Ishikawa (cell line): ENCODE results near the gene HJURP.
A peak's percentile ranks its signal among the peaks of the same experiment; 100 is the strongest.

Source experiments
- CEBPB ChIP-seq: IDR thresholded peaks from 2 replicates; pipeline ENCODE4 v1.6.1; 2012
- CREB1 ChIP-seq: IDR thresholded peaks from 2 replicates; pipeline ENCODE4 v1.6.1; 2012; ENCODE audit warnings: low read depth
- EGR1 ChIP-seq: IDR thresholded peaks from 2 replicates; pipeline ENCODE4 v1.6.1; 2012
- EP300 ChIP-seq: IDR thresholded peaks from 2 replicates; pipeline ENCODE4 v1.6.1; 2012; ENCODE audit warnings: borderline replicate concordance
- FOXM1 ChIP-seq: IDR thresholded peaks from 2 replicates; pipeline ENCODE4 v1.6.1; 2012; ENCODE audit warnings: low read depth, borderline replicate concordance
- NFIC ChIP-seq: IDR thresholded peaks from 2 replicates; pipeline ENCODE4 v1.6.1; 2012
- RAD21 ChIP-seq: IDR thresholded peaks from 2 replicates; pipeline ENCODE4 v1.6.1; 2012; ENCODE audit warnings: low read depth
- TAF1 ChIP-seq: IDR thresholded peaks from 2 replicates; pipeline ENCODE4 v1.6.1; 2012; ENCODE audit warnings: low read depth, mild to moderate bottlenecking
- TCF12 ChIP-seq: IDR thresholded peaks from 2 replicates; pipeline ENCODE4 v1.6.1; 2012; ENCODE audit warnings: low read depth
- TEAD4 ChIP-seq: IDR thresholded peaks from 2 replicates; pipeline ENCODE4 v1.6.1; 2012
- YY1 ChIP-seq: IDR thresholded peaks from 2 replicates; pipeline ENCODE4 v1.6.1; 2012; ENCODE audit warnings: low read depth
- ZBTB7A ChIP-seq: IDR thresholded peaks from 2 replicates; pipeline ENCODE4 v1.6.1; 2012; ENCODE audit warnings: low read depth
- TF ChIP-seq, protein P1 (sequence below): IDR thresholded peaks from 2 replicates; pipeline ENCODE4 v1.6.1; 2012
- TF ChIP-seq, protein P2 (sequence below): IDR thresholded peaks from 2 replicates; pipeline ENCODE4 v1.6.1; 2012; ENCODE audit warnings: low read depth, mild to moderate bottlenecking
- TF ChIP-seq, protein P3 (sequence below): IDR thresholded peaks from 2 replicates; pipeline ENCODE4 v1.6.1; 2012

The HJURP gene, protein sequence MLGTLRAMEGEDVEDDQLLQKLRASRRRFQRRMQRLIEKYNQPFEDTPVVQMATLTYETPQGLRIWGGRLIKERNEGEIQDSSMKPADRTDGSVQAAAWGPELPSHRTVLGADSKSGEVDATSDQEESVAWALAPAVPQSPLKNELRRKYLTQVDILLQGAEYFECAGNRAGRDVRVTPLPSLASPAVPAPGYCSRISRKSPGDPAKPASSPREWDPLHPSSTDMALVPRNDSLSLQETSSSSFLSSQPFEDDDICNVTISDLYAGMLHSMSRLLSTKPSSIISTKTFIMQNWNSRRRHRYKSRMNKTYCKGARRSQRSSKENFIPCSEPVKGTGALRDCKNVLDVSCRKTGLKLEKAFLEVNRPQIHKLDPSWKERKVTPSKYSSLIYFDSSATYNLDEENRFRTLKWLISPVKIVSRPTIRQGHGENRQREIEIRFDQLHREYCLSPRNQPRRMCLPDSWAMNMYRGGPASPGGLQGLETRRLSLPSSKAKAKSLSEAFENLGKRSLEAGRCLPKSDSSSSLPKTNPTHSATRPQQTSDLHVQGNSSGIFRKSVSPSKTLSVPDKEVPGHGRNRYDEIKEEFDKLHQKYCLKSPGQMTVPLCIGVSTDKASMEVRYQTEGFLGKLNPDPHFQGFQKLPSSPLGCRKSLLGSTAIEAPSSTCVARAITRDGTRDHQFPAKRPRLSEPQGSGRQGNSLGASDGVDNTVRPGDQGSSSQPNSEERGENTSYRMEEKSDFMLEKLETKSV

DNA sequence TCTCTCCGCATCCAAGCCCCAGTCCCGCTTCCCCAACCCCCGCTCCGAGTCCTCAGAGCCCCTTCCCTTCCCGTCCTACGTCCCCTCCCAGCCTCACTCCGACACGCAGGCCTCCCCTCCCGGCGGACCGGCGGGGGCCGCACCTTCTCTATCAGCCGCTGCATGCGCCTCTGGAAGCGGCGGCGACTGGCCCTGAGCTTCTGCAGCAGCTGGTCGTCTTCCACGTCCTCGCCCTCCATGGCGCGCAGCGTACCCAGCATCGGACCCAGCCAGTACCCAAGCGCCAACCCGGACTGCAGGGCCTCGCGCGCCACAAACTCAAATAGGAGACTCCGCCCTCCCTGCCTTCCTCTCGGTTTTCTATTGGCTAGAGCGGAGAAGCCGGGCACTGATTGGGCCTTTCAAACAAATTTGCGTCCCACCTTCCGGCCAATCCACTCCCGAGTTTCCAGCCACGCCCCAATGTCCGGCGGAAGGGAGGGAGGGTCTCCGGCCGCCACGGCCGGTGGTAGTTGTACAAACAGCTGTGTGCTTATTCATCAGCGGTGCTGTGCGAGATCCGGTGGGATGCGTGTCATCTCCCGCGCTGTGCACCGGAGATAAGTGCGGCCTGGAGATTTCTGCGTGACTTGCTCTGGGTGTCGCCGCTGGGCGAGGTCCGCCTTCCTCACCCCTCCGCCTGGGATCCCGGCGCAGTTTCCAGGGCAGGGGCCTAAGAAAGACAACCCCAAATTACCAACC, at the start of gene HJURP:
Gene HJURP, minus strand, starts transcription at position 295 of the 741 bp plus-strand sequence. Its CDS starts 35 bp downstream, at position 260.
- TF ChIP-seq NFIC (no peak), YY1 (peak; percentile 31; the same call in 1 of the 2 replicates), CREB1 (no peak), TCF12 (peak; percentile 46; the same call in 1 of the 2 replicates), EP300 (no peak; the same call in 1 of the 2 replicates), FOXM1 (peak; percentile 99), CEBPB (no peak), TAF1 (peak; percentile 91), ZBTB7A (no peak), RAD21 (no peak), EGR1 (no peak), TEAD4 (no peak)
- TF ChIP-seq, protein P1, sequence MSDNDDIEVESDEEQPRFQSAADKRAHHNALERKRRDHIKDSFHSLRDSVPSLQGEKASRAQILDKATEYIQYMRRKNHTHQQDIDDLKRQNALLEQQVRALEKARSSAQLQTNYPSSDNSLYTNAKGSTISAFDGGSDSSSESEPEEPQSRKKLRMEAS: peak; percentile 63
- TF ChIP-seq, protein P2, sequence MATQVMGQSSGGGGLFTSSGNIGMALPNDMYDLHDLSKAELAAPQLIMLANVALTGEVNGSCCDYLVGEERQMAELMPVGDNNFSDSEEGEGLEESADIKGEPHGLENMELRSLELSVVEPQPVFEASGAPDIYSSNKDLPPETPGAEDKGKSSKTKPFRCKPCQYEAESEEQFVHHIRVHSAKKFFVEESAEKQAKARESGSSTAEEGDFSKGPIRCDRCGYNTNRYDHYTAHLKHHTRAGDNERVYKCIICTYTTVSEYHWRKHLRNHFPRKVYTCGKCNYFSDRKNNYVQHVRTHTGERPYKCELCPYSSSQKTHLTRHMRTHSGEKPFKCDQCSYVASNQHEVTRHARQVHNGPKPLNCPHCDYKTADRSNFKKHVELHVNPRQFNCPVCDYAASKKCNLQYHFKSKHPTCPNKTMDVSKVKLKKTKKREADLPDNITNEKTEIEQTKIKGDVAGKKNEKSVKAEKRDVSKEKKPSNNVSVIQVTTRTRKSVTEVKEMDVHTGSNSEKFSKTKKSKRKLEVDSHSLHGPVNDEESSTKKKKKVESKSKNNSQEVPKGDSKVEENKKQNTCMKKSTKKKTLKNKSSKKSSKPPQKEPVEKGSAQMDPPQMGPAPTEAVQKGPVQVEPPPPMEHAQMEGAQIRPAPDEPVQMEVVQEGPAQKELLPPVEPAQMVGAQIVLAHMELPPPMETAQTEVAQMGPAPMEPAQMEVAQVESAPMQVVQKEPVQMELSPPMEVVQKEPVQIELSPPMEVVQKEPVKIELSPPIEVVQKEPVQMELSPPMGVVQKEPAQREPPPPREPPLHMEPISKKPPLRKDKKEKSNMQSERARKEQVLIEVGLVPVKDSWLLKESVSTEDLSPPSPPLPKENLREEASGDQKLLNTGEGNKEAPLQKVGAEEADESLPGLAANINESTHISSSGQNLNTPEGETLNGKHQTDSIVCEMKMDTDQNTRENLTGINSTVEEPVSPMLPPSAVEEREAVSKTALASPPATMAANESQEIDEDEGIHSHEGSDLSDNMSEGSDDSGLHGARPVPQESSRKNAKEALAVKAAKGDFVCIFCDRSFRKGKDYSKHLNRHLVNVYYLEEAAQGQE: no peak
- TF ChIP-seq, protein P3, sequence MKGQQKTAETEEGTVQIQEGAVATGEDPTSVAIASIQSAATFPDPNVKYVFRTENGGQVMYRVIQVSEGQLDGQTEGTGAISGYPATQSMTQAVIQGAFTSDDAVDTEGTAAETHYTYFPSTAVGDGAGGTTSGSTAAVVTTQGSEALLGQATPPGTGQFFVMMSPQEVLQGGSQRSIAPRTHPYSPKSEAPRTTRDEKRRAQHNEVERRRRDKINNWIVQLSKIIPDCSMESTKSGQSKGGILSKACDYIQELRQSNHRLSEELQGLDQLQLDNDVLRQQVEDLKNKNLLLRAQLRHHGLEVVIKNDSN: no peak

DNA sequence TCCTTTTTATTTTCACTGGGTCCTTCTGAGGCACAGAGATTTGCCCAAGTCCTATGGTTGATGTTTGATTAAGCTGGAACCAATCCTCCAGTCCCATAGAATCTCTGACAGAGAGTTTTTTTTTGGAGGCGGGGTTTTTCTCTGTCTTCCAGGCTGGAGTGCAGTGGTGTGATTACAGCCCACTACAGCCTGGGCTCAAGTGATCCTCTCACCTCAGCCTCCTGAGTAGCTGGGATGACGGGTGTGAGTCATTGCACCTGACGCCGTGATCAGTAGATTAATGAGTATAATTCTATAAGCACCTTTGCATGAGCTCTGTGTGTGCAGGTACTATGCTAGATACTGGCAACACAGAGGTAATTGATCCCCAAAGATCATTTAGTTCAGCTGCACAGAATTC, 47.5 kb upstream of the HJURP start:
- TF ChIP-seq RAD21 (no peak), TAF1 (no peak), TEAD4 (no peak)
- TF ChIP-seq, protein P1: no peak

DNA sequence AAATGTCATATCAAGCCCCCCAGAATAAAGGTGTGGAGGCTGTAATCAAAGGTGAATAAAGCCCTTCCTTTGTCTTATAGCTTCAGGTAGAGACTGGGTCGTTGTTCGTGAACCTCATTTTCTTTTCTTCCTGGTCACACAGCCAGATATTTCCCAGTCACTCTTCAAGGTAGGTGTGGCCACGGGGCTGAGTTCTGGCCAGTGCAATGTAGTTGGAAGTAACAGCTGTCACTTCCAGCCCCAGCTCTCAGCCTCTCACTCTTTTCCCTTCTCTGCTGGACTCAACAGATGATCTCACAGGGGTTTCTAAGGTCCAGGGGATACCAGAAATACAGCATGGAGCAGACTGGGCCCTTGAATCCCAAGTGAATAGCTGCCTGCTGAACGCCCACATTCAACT, 47.0 kb upstream of the HJURP start:
- TF ChIP-seq TCF12: no peak
- no peak for TF ChIP-seq CEBPB
- TF ChIP-seq EP300: no peak
- TF ChIP-seq, protein P2: no peak
- TF ChIP-seq FOXM1: no peak
- no peak for TF ChIP-seq NFIC
- no peak for TF ChIP-seq TAF1
- TF ChIP-seq EGR1: no peak

DNA sequence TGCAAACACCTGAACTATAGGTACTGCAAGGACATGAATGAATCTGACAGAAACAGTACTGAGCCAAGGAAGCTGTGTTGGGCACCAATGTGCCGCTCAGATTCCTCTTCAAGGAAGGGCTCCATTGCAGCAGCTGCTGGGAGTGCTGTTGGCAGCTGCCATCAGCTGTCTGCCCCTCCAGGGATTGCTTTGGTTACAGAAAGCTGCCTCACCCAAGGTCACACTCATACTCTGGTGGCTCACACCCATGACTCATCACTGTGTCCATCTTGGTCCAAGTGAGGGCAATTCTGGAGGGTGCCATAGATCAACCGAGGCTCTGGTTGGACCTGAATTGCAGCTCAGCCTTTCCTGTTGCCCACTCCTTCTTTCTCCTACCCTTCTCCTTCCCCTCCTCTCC, 38.5 kb upstream of the HJURP start:
- no peak for TF ChIP-seq CEBPB
- TF ChIP-seq RAD21: no peak
- TF ChIP-seq EP300: no peak
- no peak for TF ChIP-seq TAF1
- TF ChIP-seq, protein P1: no peak

DNA sequence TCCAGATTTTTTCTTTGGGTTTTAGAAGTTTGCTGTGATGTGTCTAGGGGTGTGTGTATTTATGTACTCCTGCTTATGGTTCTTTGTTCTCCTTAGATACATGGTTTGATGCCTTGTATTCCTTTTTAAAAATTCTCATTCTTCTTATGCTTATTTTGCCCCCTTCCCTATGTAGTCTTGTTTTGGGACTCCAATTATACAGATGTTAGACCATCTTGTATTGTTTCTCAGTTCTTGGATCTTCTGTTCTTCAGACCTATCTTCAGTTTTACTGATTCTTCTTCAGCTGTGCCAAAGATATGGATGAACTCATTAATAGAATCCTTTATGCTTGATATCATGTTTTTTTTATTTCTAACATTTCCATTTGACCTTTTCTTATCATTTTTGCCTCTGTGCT, 28.0 kb upstream of the HJURP start:
- no peak for TF ChIP-seq TAF1
- no peak for TF ChIP-seq RAD21
- no peak for TF ChIP-seq CREB1
- TF ChIP-seq, protein P3: no peak
- TF ChIP-seq TEAD4: no peak
- no peak for TF ChIP-seq EP300
- no peak for TF ChIP-seq YY1
- TF ChIP-seq NFIC: no peak
- no peak for TF ChIP-seq ZBTB7A
- TF ChIP-seq CEBPB: no peak
